COLO668 (cell line): Measurements from ENCODE around the gene NTN4.
"Not testable (repeated sequence)": the region's sequence is repeated elsewhere in the genome, so short reads cannot be mapped to it uniquely, and the experiment has no call there.

Experiments used
- DNase-seq: peaks from one replicate; lab custom pipeline; 2025; ENCODE audit not compliant: unreplicated experiment; lab: John Stamatoyannopoulos, UW

Gene NTN4

DNA sequence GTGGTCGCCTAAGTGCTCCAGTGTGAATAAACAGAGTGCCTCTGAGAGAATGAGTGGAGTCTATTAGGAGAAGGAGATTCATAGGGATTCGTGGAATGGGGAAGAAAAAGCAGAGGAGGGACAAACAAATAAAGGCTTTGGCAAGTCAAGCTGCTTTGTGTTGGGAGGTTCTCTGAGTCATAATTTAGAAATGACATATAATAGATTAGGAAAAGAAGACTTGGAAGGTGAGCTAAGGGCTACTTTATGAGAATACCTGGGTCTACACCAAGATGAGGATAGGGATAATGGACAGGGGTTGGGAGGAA lies 6.4 kb upstream of the NTN4 start:
- no peak for DNase-seq

DNA sequence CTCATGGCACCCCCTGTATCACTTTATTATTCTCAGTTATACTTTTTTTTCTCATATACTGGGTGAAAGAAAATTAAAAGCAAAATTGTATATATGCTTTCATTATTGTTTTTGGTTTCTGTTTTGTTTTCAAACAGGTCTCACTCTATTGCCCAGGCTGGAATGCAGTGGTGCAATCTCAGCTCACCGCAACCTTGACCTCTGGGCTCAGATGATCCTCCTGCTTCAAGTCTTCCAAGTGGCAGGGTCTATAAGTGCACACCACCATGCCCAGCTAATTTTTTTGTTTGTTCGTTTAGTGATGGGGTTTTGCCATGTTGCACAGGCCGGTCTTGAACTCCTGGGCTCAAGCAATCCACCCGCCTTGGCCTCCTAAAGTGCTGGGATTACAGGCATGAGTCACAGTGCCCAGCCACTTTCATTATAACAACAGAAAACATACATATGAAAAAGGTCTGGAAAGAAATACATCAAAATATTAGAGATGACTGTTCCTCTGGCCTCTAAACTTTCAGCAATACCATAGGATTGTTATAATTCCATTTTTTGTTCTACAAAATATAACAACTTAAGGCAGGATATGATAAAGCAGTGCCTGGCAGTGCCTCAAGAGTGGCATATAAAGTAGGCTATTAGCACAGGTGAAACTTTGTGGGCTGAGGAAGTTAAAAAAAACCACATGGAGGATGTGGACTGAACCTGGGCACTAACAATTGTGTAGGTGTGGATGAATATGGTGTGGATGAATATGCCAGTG lies 5.8 kb upstream of the NTN4 start:
- no peak for DNase-seq

DNA sequence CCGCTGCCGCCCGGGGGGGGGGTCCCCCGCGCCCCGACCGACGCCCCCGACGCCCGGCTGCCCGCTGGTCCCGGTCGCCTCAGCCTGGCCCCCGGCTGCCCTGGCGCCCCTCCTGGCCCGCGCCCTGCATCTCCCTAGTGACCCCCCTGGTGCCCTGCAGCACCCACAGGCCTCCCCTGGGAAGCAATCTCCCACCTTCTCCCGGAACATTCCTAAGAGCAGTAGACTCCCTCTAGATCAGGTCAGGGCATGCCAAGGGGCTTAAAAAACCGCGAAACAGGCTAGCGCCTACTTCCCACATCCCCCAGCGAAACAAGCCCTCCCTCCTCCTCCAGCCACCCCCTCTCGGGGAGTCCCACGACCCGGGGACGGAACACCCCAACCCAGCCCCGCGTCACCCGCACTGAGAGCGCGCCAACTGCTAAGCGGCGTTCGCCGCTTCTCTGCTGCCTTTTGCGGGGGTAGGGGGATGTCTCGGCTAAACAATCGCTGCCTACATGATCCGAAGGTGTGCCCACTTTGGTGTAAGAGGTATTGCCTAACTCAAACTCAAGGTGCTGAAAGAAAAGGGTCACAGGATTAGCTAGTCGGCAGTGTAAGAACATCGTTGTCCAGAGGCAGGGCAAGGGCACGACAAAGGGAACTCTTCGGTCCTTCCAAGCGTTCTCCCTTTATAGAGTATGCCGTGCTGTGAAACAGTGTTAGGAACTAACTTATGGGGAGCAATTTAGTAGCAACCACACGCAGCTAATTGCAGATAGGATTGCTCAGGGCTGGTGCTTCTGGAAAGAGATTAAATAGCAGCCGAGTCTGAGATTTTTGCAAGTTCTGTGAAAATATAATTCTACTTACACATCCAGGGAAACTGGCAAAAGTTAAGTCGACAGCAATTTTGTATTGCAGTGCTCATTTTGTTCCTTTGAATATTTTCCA lies 619 bp upstream of the NTN4 start:
- DNase-seq = no peak

DNA sequence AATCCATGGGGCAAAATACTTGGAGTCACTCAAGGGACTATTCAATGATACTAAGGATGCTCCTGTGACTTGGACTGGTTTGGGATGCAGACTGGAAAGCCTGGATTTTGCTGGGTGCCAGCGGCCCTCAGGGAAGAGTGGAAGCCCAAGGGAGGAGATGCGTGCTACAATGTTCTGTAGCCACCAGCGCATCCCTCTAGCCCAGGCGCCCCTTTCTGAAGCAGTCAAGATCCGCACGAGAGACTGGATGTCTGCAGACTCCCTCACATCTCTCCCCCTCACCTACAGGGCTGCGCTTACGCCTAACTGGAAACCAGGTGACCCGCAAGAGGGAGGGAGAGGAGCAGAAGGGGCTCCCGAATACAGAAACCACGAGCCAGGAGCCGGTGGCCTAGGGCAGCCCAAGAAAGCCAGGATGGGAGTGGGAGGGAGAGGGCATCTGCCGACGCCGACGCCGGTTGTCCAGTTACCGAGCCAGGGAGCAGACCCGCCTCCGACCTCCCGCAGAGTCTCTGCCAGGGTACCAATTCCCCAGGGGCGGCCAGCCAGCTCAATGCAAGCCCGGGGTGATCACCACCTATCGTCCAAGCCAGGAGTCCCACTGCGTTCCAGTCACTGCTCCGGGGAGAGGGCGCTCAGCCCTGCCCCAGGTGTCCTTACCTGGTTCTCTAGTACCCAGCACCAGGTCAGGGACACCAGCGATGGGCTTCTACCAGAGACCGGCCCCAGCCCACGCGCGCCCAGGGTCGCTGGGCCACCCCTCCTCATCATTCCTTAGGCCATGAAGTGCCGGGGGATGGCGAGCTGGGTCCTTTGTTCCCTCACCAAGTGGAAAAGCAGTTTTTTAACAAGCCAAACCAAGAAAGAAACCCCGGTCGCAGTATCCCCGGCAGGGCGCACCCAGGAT lies 1.2 kb downstream of the NTN4 start:
- peak; percentile 64 for DNase-seq

DNA sequence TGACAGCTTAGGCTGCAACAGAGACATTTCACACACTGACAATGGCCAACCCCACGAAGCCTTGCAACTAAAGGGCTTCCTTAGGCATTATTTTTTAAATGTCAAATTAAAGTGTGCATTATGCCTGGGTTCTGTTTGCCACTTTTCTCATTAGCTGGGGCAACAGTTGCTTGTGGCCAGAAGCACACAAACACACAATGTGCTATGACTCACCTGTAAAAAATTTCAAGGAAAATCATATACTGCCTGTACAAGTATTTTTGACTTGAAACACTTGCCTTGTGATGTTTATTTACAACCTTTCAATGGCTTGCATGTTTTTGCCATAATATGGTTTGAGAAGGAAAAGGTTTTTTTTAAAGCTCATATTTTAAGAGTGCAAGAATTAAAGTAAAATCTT lies 1.9 kb downstream of the NTN4 start:
- no peak for DNase-seq

DNA sequence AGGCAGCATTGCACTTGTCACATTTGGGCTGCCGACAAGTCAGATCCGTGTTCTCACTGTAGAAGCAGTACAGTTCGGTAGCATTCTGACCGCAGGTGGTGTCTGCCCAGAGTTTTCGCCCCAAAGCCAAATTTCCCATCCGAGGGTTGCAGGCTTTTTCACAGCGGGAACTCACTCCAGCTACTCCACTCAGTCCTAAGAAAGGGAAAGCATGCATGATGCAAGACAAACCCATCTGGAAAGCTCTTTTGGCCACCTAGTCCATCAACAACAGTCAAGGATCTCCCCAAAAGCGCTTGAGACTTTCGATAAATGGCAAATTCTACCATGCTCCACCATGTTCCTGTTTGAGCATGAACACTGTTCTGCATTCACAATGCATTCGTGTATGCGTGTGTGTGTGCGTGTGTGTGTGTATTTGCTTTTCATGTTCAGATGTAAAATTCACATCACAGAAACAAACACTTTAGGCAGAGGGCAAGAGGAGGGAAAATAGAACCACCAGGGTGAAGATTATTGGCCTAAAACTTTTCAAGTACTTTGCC lies 3.2 kb downstream of the NTN4 start:
- DNase-seq = no peak

DNA sequence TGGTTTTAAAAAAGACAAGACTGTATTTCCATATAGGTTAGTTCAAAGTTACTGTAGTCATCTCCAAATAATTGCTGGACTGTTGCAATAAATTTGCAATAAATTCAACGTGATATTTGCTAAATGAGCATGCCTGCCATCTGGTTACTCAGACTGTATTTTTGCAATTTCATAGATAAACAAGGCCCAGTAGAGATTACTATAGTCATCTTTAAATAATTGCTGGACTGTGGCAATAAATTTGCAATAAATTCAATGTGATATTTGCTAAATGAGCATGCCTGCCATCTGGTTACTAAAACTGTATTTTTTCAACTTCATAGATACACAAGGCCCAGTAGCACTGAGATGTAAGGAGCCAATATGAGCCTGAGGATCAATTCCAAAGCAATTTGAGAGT lies 5.6 kb downstream of the NTN4 start:
- DNase-seq = no peak

DNA sequence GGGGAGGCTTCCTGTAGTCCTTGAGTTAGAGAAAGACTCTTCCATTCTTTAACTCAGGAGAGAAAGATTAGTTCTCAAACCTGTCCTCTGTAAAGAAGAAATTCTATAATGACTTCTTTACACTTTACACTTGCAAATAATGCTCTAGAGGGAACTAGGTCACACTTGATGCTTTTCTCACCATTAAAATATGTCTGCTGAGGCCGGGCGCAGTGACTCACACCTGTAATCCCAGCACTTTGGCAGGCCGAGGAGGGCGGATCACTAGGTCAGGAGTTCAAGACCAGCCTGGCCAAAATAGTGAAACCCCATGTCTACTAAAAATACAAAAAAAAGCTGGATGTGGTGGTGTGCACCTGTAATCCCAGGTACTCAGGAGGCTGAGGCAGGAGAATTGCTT lies 6.3 kb downstream of the NTN4 start:
- DNase-seq = no peak

DNA sequence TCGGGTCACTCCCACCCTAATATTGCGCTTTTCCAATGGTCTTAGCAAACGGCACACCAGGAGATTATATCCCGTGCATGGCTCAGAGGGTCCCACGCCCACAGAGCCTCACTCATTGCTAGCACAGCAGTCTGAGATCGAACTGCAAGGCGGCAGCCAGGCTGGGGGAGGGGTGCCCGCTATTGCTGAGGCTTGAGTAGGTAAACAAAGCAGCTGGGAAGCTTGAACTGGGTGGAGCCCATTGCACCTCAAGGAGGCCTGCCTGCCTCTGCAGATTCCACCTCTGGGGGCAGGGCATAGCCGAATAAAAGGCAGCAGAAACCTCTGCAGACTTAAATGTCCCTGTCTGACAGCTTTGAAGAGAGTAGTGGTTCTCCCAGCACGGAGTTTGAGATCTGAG lies 15.1 kb downstream of the NTN4 start:
- DNase-seq = not testable (repeated sequence)

DNA sequence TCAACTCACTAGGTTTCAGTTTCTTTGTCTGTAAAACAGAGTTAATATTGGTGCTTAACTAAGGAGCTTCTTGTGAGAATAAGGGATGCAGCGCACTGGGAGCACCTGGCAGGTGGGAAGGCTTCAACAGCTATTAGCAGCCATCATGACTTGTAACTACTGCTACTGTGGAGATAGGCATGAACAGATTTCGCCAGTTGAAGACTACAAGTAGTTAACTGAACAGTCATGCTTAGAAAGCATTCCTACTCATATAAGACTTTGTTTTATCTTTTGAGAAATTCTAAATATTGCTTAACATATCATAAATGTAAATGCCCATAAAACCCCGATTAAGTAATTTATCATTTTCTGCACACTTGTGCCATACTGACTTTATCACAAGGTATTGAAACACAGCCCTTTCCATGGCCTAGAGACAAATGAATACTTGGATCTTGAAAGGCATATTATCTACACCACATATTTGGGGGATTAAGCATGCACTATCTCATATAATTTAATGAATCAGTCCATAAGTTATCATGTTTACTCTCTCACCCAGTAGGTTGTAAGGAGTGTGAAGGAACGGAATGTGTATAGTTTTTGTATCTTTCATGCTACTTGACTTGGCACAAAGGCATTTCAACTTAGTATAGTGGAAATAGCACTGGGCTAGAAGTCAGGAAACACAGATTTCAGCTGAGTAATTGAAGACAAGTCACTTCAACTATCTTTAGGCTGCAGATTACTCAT lies 16.1 kb downstream of the NTN4 start:
- no peak for DNase-seq

DNA sequence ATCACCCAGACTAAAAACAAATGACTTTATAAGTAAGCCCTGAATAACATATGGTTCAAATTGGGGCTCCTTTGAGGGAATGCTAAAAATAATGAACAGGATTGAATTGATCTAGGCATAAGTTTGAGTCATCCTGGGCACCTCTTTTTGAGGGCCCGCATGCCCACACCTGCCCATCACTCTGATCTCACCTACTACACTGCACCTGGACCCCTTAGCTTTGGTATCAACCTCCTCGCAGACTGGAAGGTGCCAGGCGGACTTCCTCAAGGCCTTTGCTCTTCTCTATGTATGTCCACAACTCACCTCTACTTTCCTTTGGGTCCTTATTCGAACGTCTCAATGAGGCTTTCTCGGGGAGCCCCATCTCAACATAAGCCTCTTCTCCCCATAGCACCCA lies 17.2 kb downstream of the NTN4 start:
- no peak for DNase-seq

DNA sequence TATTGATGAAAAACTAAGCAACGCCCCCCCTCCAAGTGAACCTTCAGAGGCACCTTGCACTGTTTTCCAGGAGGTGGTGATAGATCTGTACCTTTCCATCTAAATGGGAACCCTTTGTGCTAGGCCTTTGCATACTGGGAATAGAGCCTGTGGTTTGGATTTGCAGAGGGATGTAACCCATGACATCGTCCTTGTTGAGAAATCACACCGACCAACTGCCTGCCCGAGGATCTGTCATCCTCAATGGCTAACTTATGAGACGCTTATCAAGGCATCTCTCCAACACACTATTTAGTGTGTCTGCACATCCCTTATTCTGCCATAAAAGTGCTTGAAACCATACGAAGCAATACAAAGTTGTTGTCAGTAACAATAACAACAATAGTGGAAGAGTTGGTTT lies 22.9 kb downstream of the NTN4 start:
- no peak for DNase-seq

DNA sequence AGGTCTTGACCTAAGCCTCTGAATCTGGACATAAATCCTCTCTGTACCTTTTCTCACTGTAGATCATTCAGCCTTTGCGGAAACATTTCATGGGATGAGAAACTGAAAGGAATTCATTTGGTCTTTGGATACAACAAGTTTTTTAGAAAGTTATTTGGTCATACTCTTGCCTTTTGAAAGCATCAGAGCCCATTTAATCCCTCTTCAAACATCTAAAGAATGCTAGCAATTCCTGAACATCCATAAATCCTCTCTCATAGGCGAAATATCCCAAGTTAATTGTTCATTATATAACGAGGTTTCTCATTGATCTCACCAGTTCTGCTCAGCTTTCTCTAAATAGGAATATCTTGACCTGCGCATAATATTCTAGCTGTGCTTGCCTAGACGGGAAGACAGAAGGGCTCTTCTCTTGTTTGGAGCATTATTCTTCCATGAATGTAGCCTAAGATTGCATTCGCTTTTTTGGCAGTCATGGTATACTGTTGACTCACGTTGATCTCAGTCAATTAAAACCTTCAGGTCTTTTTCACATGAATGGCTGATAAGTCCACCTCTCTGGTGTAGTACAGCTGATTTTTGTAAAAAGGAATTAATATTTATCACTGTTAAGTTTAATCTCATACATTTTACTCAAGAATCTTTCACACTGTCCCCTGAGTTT lies 24.1 kb downstream of the NTN4 start:
- DNase-seq = no peak

DNA sequence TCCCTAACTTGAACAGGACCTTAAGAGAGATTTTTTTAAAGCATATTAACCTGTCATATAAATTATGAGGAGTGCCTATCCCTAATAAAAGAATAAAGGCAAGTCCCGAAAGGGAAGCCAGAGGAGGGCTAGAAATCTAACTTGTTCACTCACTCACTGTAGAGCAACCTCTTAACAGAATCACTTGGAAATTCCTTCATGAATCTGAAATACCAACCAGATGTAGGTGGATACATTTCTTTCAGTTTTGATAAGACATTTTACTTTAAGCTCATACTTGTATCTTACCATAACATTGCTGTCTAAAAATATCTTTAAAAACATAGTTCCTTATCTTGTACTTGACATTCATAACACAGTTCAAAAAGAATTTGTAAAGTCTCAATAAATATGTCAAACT lies 25.7 kb downstream of the NTN4 start:
- DNase-seq = no peak

DNA sequence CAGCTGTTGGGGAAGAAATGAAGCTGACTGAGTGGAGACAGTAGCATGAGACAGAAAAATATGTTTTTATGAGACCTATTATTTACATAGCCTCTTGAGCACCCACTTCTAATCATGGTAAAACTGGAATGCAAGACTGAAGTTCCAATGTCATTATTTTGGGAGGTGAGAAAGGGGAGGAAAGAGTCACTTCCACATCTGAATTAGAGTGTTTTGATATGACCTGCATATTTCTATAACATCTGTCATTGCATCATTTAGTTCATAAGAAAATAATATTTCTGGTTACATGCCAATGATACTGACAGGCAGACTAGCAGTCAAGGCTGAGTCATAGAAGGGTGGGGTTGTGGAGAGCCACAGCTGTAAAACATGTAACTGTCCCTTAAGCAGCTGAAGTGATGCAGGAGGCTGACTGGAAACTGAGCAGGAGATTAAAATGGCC lies 26.7 kb downstream of the NTN4 start:
- DNase-seq = no peak

DNA sequence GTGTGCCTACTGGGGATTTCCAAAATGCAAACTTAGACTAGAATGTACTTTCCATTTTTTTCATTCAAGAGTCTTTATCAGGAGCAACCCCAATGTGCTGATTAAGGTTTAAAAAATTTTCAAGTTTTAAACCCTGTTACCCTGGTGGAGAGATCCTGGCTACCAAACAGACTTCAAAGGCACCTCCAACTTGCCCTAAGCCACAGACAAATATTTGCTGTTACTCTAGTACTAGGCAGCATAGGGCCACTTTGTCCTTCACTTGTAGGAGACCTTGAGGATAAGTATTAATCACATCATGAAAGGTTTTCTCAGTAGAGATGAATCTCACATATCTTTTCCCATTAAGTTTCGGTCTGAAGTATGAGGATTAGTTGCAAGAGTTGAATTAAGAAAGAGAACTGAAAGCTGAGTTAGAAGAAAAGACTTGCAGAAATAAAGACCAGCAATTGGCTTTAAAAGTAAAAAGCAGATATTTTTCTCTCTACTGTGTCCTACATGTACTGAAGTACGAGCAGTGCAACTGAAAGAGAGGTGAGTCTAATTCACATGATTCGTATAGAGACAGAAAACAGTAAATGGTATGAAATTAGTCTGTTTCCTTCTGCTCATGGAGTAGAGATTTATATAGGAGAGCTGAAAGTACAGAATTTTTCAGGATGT lies 28.3 kb downstream of the NTN4 start:
- no peak for DNase-seq

DNA sequence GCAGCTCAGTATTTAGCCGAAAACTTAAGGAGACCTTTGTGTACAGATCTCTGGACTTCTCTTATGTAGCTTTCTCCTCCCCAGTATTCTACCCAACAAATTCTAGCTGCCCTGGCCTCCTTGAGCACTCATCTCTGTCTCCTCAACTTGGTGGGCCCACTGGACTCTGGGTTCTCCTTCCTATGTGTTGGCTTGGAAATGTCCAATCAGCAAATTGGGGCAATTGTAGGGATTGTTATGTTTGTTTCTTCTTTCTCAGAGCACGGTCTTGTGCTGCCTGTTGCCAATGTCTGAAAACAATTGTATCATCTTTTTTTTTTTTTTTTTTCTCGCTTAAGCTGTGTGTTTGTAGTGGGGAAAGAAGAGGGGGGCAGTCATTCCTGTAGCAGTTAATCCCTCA lies 30.2 kb downstream of the NTN4 start:
- DNase-seq = no peak

DNA sequence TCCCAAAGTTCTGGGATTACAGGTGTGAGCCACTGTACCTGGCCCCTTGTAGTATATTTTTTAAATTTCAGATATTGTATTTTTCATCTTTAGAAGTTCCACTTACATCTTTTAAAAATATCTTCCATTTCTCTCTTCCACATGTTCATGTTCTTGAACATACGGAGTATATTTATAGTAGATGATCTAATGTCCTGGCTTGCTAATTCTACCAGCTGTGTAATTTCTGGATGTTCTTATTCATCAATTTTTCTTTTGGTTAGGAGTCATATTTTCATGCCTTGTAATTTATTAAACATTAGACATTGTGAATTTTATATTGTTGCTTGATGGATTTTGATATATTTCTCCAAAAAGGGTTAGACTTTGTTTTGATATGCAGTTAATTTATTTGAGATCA lies 30.8 kb downstream of the NTN4 start:
- no peak for DNase-seq

DNA sequence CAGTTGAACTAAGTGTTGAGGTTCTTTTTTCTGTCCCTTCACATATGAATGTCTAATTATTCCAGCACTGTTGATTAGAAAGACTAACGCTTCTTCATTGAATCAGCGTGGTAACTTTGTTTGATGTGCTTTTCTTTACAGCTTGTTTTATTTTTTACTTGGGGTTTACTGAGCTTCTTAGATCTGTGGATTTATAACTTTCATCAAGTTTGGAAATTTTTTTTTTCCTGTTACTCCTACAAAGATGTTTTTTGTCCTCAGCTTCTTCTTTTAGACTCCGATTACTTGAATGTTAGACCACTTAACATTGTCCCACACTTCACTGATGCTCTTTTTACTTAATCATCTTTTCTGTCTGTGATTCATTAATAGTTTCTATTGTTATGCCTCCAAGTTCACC lies 31.5 kb downstream of the NTN4 start:
- no peak for DNase-seq
